Measurements from ENCODE around the gene USP3.

DNA sequence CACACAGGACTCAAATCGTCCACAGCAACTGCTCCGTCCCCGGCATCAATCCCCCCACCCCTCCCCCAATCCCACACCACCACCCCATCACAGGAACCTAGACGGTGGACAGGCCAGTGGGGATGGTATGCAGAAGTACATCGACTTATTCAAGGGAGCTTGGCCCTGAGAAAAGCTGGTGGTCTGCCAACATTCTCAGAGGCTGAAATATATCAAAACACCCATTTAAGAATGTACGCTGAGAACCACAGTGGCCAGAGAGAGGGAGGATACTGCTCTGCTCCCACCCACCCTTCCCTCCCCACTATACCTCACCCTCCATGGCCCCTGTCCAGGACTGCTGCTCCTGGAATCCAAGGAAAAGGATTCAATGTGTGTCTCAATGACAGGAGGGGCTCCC is 12.4 kb upstream of the USP3 start:
- TF ChIP-seq POLR2A (IDR thresholded peaks at IDR 0.05), result no peak
- TF ChIP-seq, protein P1, sequence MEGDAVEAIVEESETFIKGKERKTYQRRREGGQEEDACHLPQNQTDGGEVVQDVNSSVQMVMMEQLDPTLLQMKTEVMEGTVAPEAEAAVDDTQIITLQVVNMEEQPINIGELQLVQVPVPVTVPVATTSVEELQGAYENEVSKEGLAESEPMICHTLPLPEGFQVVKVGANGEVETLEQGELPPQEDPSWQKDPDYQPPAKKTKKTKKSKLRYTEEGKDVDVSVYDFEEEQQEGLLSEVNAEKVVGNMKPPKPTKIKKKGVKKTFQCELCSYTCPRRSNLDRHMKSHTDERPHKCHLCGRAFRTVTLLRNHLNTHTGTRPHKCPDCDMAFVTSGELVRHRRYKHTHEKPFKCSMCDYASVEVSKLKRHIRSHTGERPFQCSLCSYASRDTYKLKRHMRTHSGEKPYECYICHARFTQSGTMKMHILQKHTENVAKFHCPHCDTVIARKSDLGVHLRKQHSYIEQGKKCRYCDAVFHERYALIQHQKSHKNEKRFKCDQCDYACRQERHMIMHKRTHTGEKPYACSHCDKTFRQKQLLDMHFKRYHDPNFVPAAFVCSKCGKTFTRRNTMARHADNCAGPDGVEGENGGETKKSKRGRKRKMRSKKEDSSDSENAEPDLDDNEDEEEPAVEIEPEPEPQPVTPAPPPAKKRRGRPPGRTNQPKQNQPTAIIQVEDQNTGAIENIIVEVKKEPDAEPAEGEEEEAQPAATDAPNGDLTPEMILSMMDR (IDR thresholded peaks at IDR 0.05), result no peak
